SU-DHL-6 (cell line): Measurements from ENCODE around the gene C5orf63.

Experiments used
- EZH2phosphoT487 ChIP-seq: fragments of 200-600 bp; sonication (generic), shearing (Covaris generic); conservative IDR thresholded peaks from 2 replicates; pipeline ENCODE4 v1.6.1; 2018; ENCODE audit warnings: mild to moderate bottlenecking, antibody characterized with exemption, low read length, moderate library complexity, mixed read lengths
- TF ChIP-seq, protein P1 (sequence below): fragments of 200-600 bp; sonication (generic); IDR thresholded peaks from one replicate; pipeline ENCODE4 v1.5.1; 2017; ENCODE audit warnings: antibody characterized with exemption, mild to moderate bottlenecking, low read length, moderate library complexity; ENCODE audit not compliant: insufficient read depth, poor library complexity, severe bottlenecking

DNA sequence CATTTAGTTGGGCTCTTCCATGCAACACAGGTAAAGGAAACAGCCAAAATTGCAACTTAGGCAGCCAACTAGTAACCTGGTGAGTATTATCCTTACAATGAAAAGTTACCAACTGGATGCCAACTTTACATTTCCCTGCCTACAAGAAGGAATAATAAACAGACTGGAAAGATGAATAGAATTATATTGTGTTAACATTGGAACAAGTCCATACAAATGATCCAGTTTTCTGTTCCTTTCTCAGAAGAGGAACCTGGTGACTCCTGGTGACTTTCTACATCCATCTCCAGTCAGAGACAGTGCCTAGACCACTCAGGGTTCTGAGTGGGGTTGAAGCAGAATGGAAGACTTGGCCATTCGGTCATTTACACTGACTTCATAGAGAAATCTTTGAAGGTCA, 63.5 kb downstream of the C5orf63 start:
- TF ChIP-seq, protein P1, sequence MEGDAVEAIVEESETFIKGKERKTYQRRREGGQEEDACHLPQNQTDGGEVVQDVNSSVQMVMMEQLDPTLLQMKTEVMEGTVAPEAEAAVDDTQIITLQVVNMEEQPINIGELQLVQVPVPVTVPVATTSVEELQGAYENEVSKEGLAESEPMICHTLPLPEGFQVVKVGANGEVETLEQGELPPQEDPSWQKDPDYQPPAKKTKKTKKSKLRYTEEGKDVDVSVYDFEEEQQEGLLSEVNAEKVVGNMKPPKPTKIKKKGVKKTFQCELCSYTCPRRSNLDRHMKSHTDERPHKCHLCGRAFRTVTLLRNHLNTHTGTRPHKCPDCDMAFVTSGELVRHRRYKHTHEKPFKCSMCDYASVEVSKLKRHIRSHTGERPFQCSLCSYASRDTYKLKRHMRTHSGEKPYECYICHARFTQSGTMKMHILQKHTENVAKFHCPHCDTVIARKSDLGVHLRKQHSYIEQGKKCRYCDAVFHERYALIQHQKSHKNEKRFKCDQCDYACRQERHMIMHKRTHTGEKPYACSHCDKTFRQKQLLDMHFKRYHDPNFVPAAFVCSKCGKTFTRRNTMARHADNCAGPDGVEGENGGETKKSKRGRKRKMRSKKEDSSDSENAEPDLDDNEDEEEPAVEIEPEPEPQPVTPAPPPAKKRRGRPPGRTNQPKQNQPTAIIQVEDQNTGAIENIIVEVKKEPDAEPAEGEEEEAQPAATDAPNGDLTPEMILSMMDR = no peak
- TF ChIP-seq EZH2phosphoT487 = no peak
